Measurements from ENCODE around the gene ANGPTL8. TPM values are rescaled to one million over a fixed set of nuclear protein-coding genes. Genes with fewer than 3 reads are reported as not detected.

The ANGPTL8 gene
- total RNA-seq (not detected), polyA plus RNA-seq (not detected), total RNA-seq (0 to 0.07 (median 0) reads per million in 6 experiments)

DNA sequence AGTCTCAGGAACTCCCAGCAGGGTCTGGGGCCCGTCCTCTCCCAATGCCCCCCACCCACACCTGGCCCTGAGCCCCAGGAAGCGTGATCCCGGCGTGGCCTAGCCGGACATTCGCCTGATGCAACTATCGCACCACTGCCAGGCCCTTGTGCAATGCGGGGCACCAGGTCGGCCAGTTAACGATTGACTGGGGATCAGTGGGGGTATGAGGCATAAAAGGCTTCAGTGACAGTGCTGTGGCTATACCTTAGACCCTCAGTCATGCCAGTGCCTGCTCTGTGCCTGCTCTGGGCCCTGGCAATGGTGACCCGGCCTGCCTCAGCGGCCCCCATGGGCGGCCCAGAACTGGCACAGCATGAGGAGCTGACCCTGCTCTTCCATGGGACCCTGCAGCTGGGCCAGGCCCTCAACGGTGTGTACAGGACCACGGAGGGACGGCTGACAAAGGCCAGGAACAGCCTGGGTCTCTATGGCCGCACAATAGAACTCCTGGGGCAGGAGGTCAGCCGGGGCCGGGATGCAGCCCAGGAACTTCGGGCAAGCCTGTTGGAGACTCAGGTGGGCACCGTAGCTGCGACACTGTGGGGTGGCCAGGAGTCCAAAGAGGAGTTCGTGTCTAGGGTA, at the start of gene ANGPTL8:
ANGPTL8 (plus strand) TSS at position 243 of the 624 bp plus-strand sequence; CDS start at position 262, 19 bp downstream.
- DNase-seq (no peak), ATAC-seq (no peak)
- peaks cover 0 to 25% (median 12%) of the 10 kb centered on the region in 9 donors for H3K9me3 Mint-ChIP-seq
- POLR2A ChIA-PET = no interaction called here
- H3K36me3 Mint-ChIP-seq = peaks cover 0 to 5% (median 5%) of the 10 kb centered on the region in 3 donors
- peaks cover 3 to 8% (median 5%) of the 10 kb centered on the region in 4 donors for H3K4me1 Mint-ChIP-seq
- peaks cover 7 to 34% (median 19%) of the 10 kb centered on the region in 5 donors for H3K27me3 Mint-ChIP-seq
- H3K4me3 Mint-ChIP-seq = no peak within 1 kb of the TSS
- H3K27ac Mint-ChIP-seq = peak within 1 kb of the TSS in 1 of 10 donors; percentile 44

DNA sequence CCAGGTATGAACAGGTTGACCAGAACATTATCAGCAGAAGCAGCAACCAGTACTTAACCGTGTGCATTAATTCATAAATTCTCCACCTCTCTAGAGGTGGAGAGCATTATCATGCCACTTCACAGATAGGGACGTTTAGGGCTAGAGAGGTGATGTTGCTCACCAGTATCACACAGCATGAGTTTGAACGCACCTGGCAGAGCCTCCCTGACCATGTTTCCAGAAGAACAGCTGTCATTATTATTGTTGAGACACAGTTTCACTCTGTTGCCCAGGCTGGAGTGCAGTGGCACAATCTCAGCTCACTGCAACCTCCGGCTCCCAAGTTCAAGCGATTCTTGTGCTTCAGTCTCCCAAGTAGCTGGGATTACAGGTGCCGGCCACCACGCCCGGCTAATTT, 48.9 kb upstream of the ANGPTL8 start:
- POLR2A ChIA-PET = no interaction called here
- Mint-ChIP-seq H3K27me3 (peaks cover under 1 to 5% (median under 1%) of the 10 kb centered on the region in 5 donors), H3K4me1 (peaks cover under 1 to 5% (median 2%) of the 10 kb centered on the region in 4 donors), H3K36me3 (no peaks in the 10 kb centered on the region), H3K9me3 (no peaks in the 10 kb centered on the region), H3K27ac (no peak overlapping the region), H3K4me3 (no peak overlapping the region)
- DNase-seq = no peak
- no peak for ATAC-seq

DNA sequence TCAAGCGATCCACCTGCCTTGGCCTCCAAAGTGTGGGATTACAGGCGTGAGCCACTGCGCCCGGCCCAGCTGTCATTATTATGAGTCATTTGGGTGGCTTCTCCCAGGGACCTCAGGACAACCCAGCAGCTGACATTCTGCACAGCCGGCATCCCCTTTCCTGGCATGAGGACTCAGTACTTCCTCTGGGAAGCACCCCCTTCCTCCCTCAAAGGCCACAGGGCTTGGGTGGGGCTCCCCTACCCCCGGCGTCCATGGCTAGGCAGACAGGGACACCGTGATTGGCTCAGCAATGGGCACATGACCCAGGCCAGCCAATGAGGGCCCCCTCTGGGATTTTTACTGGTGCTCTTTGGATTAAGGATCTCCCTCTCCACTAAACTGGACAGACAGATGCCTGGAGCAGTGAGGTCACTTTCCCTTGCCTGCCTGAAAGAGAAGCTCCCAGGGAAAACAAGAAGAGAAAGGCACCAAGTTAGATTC, 48.1 kb upstream of the ANGPTL8 start:
- DNase-seq = no peak
- POLR2A ChIA-PET = no interaction called here
- H3K4me3 Mint-ChIP-seq = no peak overlapping the region
- no peaks in the 10 kb centered on the region for H3K9me3 Mint-ChIP-seq
- peaks cover 3 to 13% (median 7%) of the 10 kb centered on the region in 5 donors for H3K27me3 Mint-ChIP-seq
- H3K27ac Mint-ChIP-seq = no peak overlapping the region
- H3K4me1 Mint-ChIP-seq = peaks cover 5 to 8% (median 5%) of the 10 kb centered on the region in 4 donors
- no peak for ATAC-seq
- no peaks in the 10 kb centered on the region for H3K36me3 Mint-ChIP-seq

GRCh38 chr19:11191934-11192333, 47.5 kb upstream of the ANGPTL8 start:
- POLR2A ChIA-PET = no interaction called here
- no peak overlapping the region for H3K27ac Mint-ChIP-seq
- H3K27me3 Mint-ChIP-seq = peaks cover 3 to 19% (median 11%) of the 10 kb centered on the region in 5 donors
- DNase-seq (no peak), ATAC-seq (no peak)
- no peak overlapping the region for H3K4me3 Mint-ChIP-seq
- no peaks in the 10 kb centered on the region for H3K36me3 Mint-ChIP-seq
- peaks cover 5 to 14% (median 8%) of the 10 kb centered on the region in 4 donors for H3K4me1 Mint-ChIP-seq
- H3K9me3 Mint-ChIP-seq = no peaks in the 10 kb centered on the region

DNA sequence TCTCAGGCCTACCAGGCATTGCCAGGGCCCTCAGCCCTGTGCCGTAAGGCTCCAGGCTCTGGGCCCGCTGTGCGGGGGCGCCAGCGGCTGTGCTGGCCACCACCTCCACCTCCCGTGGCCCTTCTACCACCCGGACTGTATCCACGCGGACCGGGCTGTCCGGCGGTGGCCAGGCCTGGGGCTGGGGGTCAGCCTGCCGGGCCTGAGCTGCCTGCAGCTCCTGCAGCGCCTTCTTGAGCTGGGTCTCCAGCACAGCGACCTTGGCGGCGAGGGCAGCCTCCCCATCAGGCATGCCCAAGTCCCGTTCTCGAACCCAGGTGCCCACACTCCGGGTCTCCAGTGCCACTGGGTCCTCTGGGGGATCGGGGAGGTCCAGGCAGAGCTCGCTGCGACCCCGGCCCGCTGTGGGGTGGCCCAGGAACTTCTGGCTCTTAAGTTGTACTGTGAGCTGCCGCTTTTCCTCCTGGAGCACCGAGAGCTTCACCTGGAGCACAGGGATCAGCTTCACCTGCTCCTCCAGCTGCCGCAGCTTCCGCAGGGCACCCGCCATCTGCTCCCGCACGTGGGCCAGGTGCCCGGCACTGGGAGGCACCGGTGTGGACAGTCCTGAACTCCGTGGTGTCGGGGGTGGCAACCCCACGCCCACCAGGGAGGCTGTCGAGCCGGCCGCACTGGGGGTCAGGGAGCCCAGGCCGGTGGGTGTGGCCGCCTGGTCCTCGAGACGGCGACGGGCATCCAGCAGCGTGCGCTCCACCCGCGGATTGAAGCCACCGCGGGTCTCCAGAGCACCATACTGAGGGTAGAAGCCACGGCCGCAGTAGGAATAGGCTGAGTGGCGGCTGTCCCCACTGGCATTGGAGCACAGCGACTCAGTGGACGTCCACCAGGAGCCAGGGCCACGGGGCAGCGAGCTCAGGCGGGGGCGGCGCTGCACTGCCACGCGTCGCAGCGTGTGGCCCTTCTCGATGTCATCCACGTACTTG, 46.2 kb upstream of the ANGPTL8 start:
- DNase-seq (no peak), ATAC-seq (no peak)
- Mint-ChIP-seq H3K27ac (no peak overlapping the region), H3K4me1 (peaks cover 5 to 14% (median 10%) of the 10 kb centered on the region in 4 donors), H3K36me3 (no peaks in the 10 kb centered on the region), H3K4me3 (no peak overlapping the region), H3K27me3 (peaks cover 3 to 19% (median 11%) of the 10 kb centered on the region in 5 donors), H3K9me3 (no peaks in the 10 kb centered on the region)
- POLR2A ChIA-PET = no interaction called here

DNA sequence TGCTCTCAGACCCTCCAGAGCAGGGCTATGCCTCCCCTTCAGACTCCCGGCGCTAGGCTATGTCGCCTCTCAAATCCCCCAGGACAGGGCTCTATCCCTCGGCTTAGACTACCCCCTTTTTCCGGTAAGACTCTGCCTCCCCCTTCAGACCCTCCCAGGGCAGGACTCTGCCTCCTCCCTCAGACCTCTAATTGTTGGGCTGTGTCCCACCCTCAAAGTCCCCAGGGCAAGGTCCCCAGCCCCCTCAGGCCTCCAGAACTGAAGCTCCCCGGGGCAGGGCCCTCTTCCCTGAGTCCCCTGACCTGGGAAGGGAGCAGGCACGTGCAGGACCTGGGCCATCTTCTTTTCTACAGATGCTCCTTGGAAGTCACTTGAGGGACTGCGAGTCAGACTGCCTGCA, 45.2 kb upstream of the ANGPTL8 start:
- no peaks in the 10 kb centered on the region for H3K9me3 Mint-ChIP-seq
- no peak overlapping the region for H3K4me3 Mint-ChIP-seq
- peaks cover 3 to 19% (median 11%) of the 10 kb centered on the region in 5 donors for H3K27me3 Mint-ChIP-seq
- no peak for DNase-seq
- peaks cover 5 to 14% (median 10%) of the 10 kb centered on the region in 4 donors for H3K4me1 Mint-ChIP-seq
- no peak overlapping the region for H3K27ac Mint-ChIP-seq
- no peak for ATAC-seq
- POLR2A ChIA-PET = no interaction called here
- no peaks in the 10 kb centered on the region for H3K36me3 Mint-ChIP-seq

DNA sequence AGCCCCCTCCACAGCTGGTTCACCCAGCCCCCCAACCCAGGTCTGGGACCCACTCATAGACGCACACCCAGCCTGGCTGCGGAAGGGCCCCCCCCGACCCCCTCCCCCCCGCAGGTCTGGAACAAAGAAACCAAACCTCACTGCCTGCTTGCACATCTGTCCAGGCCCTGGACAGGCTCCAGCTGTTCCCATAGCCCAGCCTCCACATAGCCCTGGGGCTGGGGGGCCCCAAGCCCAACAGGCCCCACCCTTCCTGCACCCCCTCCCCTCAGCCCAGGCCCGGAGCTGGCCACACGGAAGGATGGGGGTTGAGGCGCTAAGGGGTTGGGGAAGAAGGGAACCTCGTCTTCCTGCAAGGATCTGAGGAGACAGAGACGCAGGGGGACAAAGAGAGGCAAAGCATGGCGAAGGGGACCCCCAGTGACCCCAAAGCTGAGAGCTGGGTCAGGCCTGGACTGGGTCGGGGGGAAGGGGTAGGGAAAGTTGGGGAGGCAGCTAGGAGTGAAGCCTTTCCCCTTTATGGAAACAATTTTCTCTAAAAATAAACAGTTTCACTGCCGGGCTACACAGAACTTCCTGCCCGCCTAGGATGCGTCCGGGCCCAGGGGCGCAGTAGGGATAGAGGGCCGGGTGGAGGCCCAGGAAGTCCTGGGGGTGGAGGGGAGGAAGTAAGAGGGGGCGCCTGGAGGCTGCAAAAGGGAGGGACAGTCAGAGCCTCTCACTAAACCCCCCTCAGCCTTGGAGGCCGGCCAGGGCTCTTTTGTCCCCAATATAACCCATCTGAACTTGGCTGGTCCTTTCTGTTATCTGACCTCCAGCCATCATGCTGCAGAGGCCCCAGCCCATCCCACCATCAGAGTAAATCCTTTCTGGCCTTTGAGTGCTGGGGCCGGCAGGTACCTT, 44.5 kb upstream of the ANGPTL8 start:
- peaks cover 3 to 19% (median 11%) of the 10 kb centered on the region in 5 donors for H3K27me3 Mint-ChIP-seq
- POLR2A ChIA-PET = interaction anchor here (0.5 kb wide), 1 partner anchor 1590 kb away, joined by 4 read pairs; no protein-coding TSS in a partner anchor
- H3K36me3 Mint-ChIP-seq = no peaks in the 10 kb centered on the region
- H3K9me3 Mint-ChIP-seq = no peaks in the 10 kb centered on the region
- peaks cover 5 to 14% (median 10%) of the 10 kb centered on the region in 4 donors for H3K4me1 Mint-ChIP-seq
- DNase-seq (no peak), ATAC-seq (no peak)
- H3K4me3 Mint-ChIP-seq = peak overlapping the region in 1 of 10 donors; percentile 52
- no peak overlapping the region for H3K27ac Mint-ChIP-seq

DNA sequence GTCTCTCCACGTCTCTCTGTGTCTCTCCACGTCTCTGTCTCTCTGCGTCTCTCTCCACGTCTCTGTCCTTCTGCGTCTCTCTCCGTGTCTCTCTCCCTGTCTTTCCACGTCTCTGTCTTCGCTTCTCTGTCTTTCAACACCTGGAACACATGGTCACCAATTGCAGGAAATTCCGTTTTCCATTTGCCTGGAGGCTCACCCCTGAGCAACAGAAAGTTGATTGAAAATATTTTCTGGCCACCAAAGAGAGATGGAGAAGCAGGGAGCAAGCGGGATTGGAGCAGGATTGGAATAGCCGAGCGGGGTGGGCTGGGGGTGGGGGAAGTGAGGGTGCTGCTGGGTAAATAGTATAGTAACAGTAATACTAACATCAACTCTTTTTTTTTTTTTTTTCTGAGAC, 43.7 kb upstream of the ANGPTL8 start:
- H3K9me3 Mint-ChIP-seq = no peaks in the 10 kb centered on the region
- ATAC-seq (no peak), DNase-seq (no peak)
- peak overlapping the region in 9 of 10 donors; percentile 17 to 79 (median 52) for H3K4me3 Mint-ChIP-seq
- POLR2A ChIA-PET = interaction anchor here (0.7 kb wide), 1 partner anchor 1126 kb away, joined by 3 read pairs; no protein-coding TSS in a partner anchor
- H3K27ac Mint-ChIP-seq = peak overlapping the region in 2 of 10 donors; percentile 13 to 62
- peaks cover 5 to 14% (median 10%) of the 10 kb centered on the region in 4 donors for H3K4me1 Mint-ChIP-seq
- H3K36me3 Mint-ChIP-seq = no peaks in the 10 kb centered on the region
- H3K27me3 Mint-ChIP-seq = peaks cover 3 to 19% (median 11%) of the 10 kb centered on the region in 5 donors

GRCh38 chr19:11196406-11197287, 42.8 kb upstream of the ANGPTL8 start:
- POLR2A ChIA-PET = interaction anchor here (0.7 kb wide), 1 partner anchor 1127 kb away, joined by 3 read pairs; no protein-coding TSS in a partner anchor
- Mint-ChIP-seq H3K27ac (peak overlapping the region in 3 of 10 donors; percentile 20 to 48 (median 43)), H3K27me3 (peaks cover 3 to 19% (median 11%) of the 10 kb centered on the region in 5 donors), H3K36me3 (no peaks in the 10 kb centered on the region), H3K4me3 (peak overlapping the region; percentile 49 to 86 (median 72)), H3K9me3 (no peaks in the 10 kb centered on the region), H3K4me1 (peaks cover 5 to 14% (median 10%) of the 10 kb centered on the region in 4 donors)
- peak in 1 of 10 donors; percentile 6 for DNase-seq
- peak in 1 of 2 donors; percentile 12 for ATAC-seq

GRCh38 chr19:11197291-11198174, 41.9 kb upstream of the ANGPTL8 start, which contains the start of gene KANK2:
Gene KANK2, minus strand, starts transcription at chr19:11197545. Its CDS starts 3,034 bp downstream, at chr19:11194511.
- DNase-seq = peak; percentile 36 to 77 (median 68)
- ATAC-seq = peak; percentile 90 to 94
- H3K27me3 Mint-ChIP-seq = peaks cover 3 to 19% (median 13%) of the 10 kb centered on the region in 5 donors
- H3K4me3 Mint-ChIP-seq = peak within 1 kb of the TSS; percentile 65 to 86 (median 79)
- peak within 1 kb of the TSS in 4 of 10 donors; percentile 11 to 48 (median 32) for H3K27ac Mint-ChIP-seq
- H3K4me1 Mint-ChIP-seq = peaks cover 5 to 14% (median 8%) of the 10 kb centered on the region in 4 donors
- H3K36me3 Mint-ChIP-seq = no peaks in the 10 kb centered on the region
- POLR2A ChIA-PET = no interaction called here
- no peaks in the 10 kb centered on the region for H3K9me3 Mint-ChIP-seq

Measured in naive thymus-derived CD8-positive, alpha-beta T cell (primary cell).